Peyer's patch (tissue), 4 donors: ENCODE measurements around the gene LIPA.

Experiments
- CTCF ChIP-seq, 6 experiments: fragments of 450-650 bp in 4 of 6; fragments of 200-600 bp in 2 of 6; sonication (generic) in 1 of 6; IDR thresholded peaks; one replicate each; pipeline ENCODE4 v1.5.1; 2017 to 2019; ENCODE audit warnings: antibody characterized with exemption in 6 of 6, mild to moderate bottlenecking in 3 of 6, moderate library complexity in 1 of 6
- POLR2A ChIP-seq, 2 donors: fragments of 450-650 bp; IDR thresholded peaks; one replicate each; pipeline ENCODE4 v1.5.1; 2017; ENCODE audit warnings: antibody characterized with exemption in 2 of 2, mild to moderate bottlenecking in 2 of 2, moderate library complexity in 2 of 2

- TF ChIP-seq CTCF (IDR thresholded peaks at IDR 0.05) (no peak), POLR2A (IDR thresholded peaks at IDR 0.05) (no peak)
Observed at GRCh38 chr10:89248990-89249389, 2.6 kb downstream of the LIPA start.
